ENCODE results near the gene MTARC1.

DNA sequence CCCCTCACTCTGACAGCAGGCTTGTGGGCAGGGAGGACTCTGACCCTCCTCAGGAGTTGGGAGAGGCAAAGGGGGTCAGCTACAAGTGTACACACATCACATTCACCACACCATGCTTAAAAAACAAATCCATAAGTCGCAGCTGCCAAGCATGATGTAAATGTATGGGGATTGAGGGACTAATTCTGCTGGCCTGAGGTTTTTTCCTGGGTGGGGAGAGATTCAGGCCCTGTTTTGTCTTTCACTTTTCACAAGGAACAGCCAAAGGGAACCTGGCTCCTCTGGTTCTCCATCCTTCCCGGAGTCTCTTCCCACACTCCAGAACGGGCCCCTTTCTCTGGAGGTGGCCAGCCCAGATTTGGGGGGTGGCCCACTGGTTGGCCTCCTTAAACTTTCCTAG lies 39.9 kb upstream of the MTARC1 start:
- TF ChIP-seq SP1 (IDR thresholded peaks at IDR 0.05) (no peak), FOXK2 (IDR thresholded peaks at IDR 0.05) (no peak)

Data from HEK293T (cell line).